Gastroesophageal sphincter (tissue), 4 donors: ENCODE results near the gene NFYC. TPM values are rescaled to one million over a fixed set of nuclear protein-coding genes. Genes with fewer than 3 reads are reported as not detected.
A peak's percentile ranks its signal among the peaks of the same experiment; 100 is the strongest.

Experiments used
- ATAC-seq: fragments of 150-250 bp; one replicate; pipeline ENCODE4 v1.9.1; 2016; ENCODE audit warnings: mild to moderate bottlenecking, moderate library complexity
- H3K27ac ChIP-seq, 4 donors: fragments of 200-600 bp; sonication (generic) in 3 of 4; 1 replicate in 3 of 4; 2 replicates in 1 of 4; pipeline ENCODE4 v1.5.1; 2016 to 2019
- H3K27me3 ChIP-seq: fragments of 200-600 bp; sonication (generic); one replicate; pipeline ENCODE4 v1.5.1; 2019
- H3K36me3 ChIP-seq, 2 donors: fragments of 200-600 bp; sonication (generic); one replicate each; pipeline ENCODE4 v1.5.1; 2019; ENCODE audit warnings: control low read depth in 1 of 2
- H3K4me1 ChIP-seq, 3 donors: fragments of 200-600 bp; sonication (generic); 1 replicate in 2 of 3; 2 replicates in 1 of 3; pipeline ENCODE4 v1.5.1; 2016 to 2019; ENCODE audit warnings: control low read depth in 2 of 3
- H3K4me3 ChIP-seq, 2 donors: fragments of 200-600 bp; sonication (generic); one replicate each; pipeline ENCODE4 v1.5.1; 2019; ENCODE audit warnings: mild to moderate bottlenecking in 1 of 2, moderate library complexity in 1 of 2
- H3K9me3 ChIP-seq, 3 donors: fragments of 200-600 bp; sonication (generic); one replicate each; pipeline ENCODE4 v1.5.1; 2017 to 2019; ENCODE audit warnings: control low read depth in 2 of 3
- EP300 ChIP-seq: sonication (generic); formaldehyde crosslinking; IDR thresholded peaks from one replicate; pipeline ENCODE4 v1.6.1; 2017; ENCODE audit warnings: antibody characterized with exemption, mild to moderate bottlenecking
- POLR2A ChIP-seq, 2 donors: fragments of 450-650 bp; IDR thresholded peaks; one replicate each; pipeline ENCODE4 v1.6.1; 2017; ENCODE audit warnings: antibody characterized with exemption in 2 of 2, mild to moderate bottlenecking in 2 of 2, moderate library complexity in 1 of 2
- POLR2AphosphoS5 ChIP-seq: sonication (generic); formaldehyde crosslinking; IDR thresholded peaks from one replicate; pipeline ENCODE4 v1.6.1; 2017; ENCODE audit warnings: antibody characterized with exemption
- WGBS, 2 donors: methylation state at CpG; one replicate each; pipeline ENCODE4 v1.1.5; 2018; ENCODE audit warnings: low coverage in 1 of 2; 5-methylcytosine and 5-hydroxymethylcytosine counted together
- small RNA-seq, 4 donors: library from RNA; depleted of rRNA; stranded (forward); fragments of <200 nt; gene quantifications; one replicate each; pipeline ENCODE3, GENCODE V24; 2016
- total RNA-seq, 4 donors: library from RNA; depleted of rRNA; stranded (reverse); fragments of >200 nt; gene quantifications; one replicate each; pipeline ENCODE4 v1.1.0, GENCODE V29; 2016
- TF ChIP-seq, protein P1 (sequence below), 4 experiments: fragments of 200-600 bp in 2 of 4; fragments of 450-650 bp in 2 of 4; sonication (generic) in 1 of 4; IDR thresholded peaks; one replicate each; pipeline ENCODE4 v1.5.1; 2017 to 2019; ENCODE audit warnings: antibody characterized with exemption in 4 of 4, mild to moderate bottlenecking in 2 of 4, moderate library complexity in 2 of 4

Gene NFYC
- total RNA-seq, 4 donors from 2014 or later = 32.4 to 54.2 (median 46.5) TPM

DNA sequence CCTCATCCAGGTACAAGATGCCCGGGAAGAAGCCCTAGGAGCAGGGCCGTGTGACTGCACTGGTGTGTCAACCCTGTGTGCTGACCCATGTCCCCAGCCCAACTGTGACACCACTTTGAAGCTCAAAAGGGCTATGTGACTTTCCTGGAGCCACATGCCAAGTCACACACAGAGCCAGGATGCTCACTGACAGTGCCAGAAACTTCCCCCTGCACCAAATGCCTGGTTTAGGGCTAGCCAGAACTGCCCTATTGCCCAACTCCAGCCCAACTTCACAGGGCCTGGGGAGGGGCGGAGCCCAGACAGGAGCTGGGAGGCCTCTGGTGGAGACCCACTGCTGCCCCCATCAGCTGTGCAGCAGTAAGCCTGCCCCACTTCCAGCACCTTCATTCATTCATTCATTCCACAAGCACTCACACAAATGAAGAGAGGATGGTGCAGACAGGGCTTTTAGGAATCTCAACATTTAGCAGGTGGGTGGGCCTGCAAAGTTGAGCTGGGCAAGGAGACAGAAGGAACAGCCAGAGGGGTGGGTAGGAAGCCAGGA lies 128.8 kb downstream of the NFYC start:
- Histone ChIP-seq H3K27me3 (no peaks in the 10 kb centered on the region), H3K4me3 (no peak overlapping the region), H3K9me3 (no peaks in the 10 kb centered on the region), H3K4me1 (peaks cover 0 to 67% (median 16%) of the 10 kb centered on the region in 3 donors), H3K36me3 (peaks cover 0 to 57% of the 10 kb centered on the region in 2 donors), H3K27ac (peak overlapping the region in 1 of 4 donors; percentile 32)
- WGBS, 2 donors = no CpG with 5 or more reads among the region's 3 CpGs
- no peak for ATAC-seq
- no peak for TF ChIP-seq POLR2AphosphoS5
- no peak for TF ChIP-seq POLR2A (IDR thresholded peaks at IDR 0.05)
- no peak for TF ChIP-seq EP300
- TF ChIP-seq, protein P1, sequence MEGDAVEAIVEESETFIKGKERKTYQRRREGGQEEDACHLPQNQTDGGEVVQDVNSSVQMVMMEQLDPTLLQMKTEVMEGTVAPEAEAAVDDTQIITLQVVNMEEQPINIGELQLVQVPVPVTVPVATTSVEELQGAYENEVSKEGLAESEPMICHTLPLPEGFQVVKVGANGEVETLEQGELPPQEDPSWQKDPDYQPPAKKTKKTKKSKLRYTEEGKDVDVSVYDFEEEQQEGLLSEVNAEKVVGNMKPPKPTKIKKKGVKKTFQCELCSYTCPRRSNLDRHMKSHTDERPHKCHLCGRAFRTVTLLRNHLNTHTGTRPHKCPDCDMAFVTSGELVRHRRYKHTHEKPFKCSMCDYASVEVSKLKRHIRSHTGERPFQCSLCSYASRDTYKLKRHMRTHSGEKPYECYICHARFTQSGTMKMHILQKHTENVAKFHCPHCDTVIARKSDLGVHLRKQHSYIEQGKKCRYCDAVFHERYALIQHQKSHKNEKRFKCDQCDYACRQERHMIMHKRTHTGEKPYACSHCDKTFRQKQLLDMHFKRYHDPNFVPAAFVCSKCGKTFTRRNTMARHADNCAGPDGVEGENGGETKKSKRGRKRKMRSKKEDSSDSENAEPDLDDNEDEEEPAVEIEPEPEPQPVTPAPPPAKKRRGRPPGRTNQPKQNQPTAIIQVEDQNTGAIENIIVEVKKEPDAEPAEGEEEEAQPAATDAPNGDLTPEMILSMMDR (IDR thresholded peaks at IDR 0.05) = no peak

Small RNAs within 50 kb of the gene (small RNA-seq; reads per million reads assigned to genes)
- gene MIR30C1 (9.8 to 25.0 (median 15.8) reads per million in 4 donors), gene MIR30E (323 to 828 (median 443) reads per million in 4 donors), gene RN7SL326P (0 to 0.09 (median 0) reads per million in 4 donors)

Other genes with a start within 250 kb of the NFYC start
- gene ZFP69B, start 241.2 kb upstream of the NFYC start, total RNA-seq = 1 to 10 TPM in 2 of 4 donors, under 1 TPM in 1, not detected in 1; 0.54 to 1.4 (median 1.2) TPM
- 1 to 10 TPM; 2.0 to 6.1 (median 4.2) TPM for gene ZFP69, start 214.4 kb upstream of the NFYC start, total RNA-seq
- gene EXO5, start 182.9 kb upstream of the NFYC start, total RNA-seq = 1 to 10 TPM; 5.4 to 8.8 (median 8.0) TPM
- gene ZNF684, start 160.1 kb upstream of the NFYC start, total RNA-seq = 10 to 100 TPM in 1 of 4 donors, 1 to 10 TPM in 3; 2.3 to 11.5 (median 5.0) TPM
- 10 to 100 TPM in 2 of 4 donors, 1 to 10 TPM in 2; 4.4 to 23.6 (median 10.0) TPM for gene RIMS3, start 26.0 kb upstream of the NFYC start, total RNA-seq
- 10 to 100 TPM in 3 of 4 donors, 1 to 10 TPM in 1; 6.1 to 25.5 (median 10.2) TPM for gene KCNQ4, start 92.1 kb downstream of the NFYC start, total RNA-seq
- 10 to 100 TPM in 3 of 4 donors, 1 to 10 TPM in 1; 9.2 to 15.6 (median 14.1) TPM for gene CITED4, start 170.7 kb downstream of the NFYC start, total RNA-seq